ENCODE data around the gene DOCK9. TPM values are rescaled to one million over a fixed set of nuclear protein-coding genes. Genes with fewer than 3 reads are reported as not detected.
"Not testable (repeated sequence)": the region's sequence is repeated elsewhere in the genome, so short reads cannot be mapped to it uniquely, and the experiment has no call there.

The DOCK9 gene
- total RNA-seq, 1 experiment from 2014 or later = 9.4 TPM

DNA sequence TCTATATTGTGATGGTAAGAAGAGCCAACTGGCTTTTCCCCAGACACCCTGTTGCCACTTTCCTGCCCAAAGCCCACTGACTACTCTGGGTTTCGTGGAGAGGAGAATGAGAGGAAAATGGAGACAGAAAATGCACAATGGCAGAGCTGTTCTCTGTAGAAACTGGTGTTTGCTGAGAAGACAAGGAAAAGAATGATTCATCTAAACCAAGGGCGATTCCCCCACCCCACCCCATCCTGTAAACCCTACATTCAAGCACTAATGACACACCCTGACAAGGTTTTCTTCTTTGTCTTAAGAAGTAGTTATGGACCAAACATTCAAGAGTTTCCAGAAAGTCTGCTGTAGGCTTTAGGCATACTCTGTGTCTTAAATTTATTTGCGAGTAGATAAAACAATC lies 68.8 kb downstream of the DOCK9 start:
- no peak for DNase-seq (ENCODE audit: low read depth)
- in situ Hi-C loops (cut with HindIII; ENCODE audit: low pct_unique_long_range_greater_than_20kb, low sequenced_read_pairs) = no loop called here

DNA sequence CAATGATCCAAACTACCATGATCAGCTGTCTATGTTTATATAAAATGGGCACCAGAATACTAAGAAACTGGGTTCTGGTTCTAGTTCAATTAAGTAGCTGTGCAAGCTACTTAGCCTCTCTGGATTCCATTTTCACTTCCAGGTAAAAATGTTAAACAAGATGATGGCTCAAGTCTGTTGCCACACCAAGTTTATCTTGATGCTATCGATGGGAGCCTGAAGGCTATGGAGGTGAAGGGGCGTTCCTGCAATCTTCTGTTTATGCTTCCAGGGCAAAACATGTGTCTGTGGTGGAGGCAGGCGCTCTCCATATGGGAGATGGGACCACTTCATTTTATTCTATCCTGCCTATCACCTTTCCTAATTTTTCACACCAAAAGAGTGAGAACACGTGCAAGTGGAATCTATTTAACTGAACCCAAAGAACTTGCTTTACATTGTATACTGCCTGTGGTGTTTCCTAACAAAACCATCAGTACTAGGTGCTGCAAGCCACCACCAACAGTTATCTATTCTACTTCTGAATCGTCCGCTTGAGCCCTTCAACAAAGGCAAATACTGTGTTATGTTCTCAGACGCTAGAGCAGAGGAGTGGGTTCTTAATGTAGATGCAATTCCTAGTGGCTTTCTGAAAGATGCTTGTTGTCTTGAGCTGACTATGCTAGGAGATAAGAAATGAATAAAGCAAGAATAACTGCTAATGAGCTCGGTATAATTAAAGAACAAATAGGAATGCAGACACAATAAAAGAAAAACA lies 70.9 kb downstream of the DOCK9 start:
- no peak for DNase-seq (ENCODE audit: low read depth)
- in situ Hi-C loops (cut with HindIII; ENCODE audit: low pct_unique_long_range_greater_than_20kb, low sequenced_read_pairs) = no loop called here

DNA sequence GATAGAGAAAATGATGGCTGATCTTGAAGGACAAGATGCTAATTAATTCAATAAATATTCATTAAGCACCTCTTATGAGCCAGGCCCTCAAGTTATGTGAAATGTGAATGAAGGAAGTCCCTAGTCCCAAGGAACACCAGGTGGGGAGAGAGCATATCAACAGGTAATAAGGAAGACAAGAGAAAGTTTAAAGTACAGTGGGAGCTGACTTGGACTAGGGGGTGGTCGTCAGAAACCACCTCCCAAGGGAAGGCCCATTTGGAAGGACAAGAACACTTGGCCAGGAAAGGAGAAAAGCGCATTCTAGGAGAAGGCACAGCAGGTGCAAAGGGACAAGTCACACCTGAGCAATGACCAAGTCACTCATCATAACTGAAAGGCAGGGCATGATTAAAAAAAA lies 72.7 kb downstream of the DOCK9 start:
- DNase-seq (ENCODE audit: low read depth) = no peak
- in situ Hi-C loops (cut with HindIII; ENCODE audit: low pct_unique_long_range_greater_than_20kb, low sequenced_read_pairs) = no loop called here

DNA sequence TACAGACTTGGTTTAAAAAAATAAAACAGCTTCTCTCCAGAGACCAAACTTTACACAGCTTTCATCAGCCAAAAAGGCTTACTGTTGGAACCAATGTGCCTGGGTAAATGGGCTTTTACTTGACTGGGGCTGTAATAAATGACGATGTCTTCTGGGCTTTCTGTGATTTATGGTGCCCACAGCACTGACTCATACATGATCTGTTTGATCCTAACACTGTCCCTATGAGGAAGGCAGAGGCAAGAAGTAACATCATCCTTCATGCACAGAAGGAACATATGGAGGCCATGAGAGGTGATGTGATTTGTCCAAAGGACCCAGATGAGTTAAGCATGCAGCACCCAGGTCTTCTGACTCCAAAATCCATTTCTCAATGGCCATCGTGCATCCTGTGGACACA lies 77.4 kb downstream of the DOCK9 start:
- DNase-seq (ENCODE audit: low read depth) = no peak
- in situ Hi-C loops (cut with HindIII; ENCODE audit: low pct_unique_long_range_greater_than_20kb, low sequenced_read_pairs) = no loop called here

DNA sequence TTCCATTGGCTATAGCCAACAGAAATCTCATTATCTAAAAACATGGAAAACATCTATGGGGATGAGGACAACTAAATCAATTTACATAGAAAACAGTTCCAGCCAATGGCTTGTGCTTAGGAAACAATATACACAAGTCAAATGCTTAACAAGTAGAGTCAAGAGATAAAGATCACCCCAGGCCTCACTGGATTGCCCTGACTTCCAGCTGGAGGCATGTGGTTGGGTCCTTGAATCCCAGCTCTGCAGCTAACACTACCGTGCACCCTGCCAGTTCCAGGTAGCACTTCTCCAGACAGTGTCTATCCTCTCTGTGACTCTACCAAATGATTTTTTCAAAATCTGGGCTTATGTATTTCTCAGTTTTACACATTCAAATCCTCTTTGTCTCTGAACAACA lies 80.2 kb downstream of the DOCK9 start:
- in situ Hi-C loops (cut with HindIII; ENCODE audit: low pct_unique_long_range_greater_than_20kb, low sequenced_read_pairs) = no loop called here
- DNase-seq (ENCODE audit: low read depth) = no peak

DNA sequence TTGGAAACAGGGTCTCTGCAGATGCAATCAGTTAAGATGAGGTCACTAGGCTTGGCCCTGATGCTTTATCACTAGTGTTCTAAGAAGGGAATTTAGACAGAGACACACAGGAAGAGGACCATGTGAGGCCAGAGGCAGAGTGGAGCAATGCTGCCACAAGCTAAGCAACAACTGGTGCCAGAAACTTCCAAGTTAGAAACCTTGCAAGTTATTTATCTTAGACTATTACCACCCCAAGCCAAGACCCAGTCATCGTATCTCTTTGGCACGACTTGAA lies 81.1 kb downstream of the DOCK9 start:
- in situ Hi-C loops (cut with HindIII; ENCODE audit: low pct_unique_long_range_greater_than_20kb, low sequenced_read_pairs) = no loop called here
- DNase-seq (ENCODE audit: low read depth) = no peak

DNA sequence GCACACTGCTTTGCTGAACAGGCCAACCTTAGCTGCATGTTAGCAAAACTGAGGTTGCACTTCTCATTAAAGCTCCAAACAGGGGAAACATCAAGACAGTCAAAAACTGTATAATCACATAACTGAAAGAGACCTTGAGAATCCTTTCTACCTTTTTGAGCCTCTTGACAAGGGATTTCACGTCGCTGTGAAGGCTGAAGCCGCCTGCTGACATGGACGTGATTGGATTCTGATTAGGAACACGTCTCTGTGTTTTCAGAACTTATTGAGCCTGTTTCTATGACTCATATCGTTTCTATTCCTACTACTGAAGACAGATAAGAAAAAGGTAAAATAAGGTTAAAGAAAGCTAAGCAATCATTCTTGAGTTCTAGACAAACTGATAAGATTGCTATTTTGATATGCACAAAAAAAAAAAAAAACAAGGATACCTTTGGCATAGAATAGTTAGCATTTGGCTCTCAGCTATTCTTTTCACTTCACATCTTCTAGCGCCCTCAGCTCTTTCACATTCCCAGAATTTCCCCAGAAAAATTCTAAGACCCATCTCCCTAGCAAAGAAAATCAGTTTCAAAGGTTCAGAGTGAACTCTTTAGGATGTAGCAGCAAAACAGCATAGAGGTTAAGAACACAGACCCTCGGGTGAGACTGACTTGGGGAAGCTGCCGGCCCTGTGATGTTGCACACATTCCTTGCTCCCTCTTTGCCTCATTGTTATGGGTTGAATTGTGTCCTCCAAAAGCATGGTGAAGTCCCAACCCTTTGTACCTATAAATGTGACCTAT lies 81.6 kb downstream of the DOCK9 start:
- in situ Hi-C loops (cut with HindIII; ENCODE audit: low pct_unique_long_range_greater_than_20kb, low sequenced_read_pairs) = no loop called here
- no peak for DNase-seq (ENCODE audit: low read depth)

DNA sequence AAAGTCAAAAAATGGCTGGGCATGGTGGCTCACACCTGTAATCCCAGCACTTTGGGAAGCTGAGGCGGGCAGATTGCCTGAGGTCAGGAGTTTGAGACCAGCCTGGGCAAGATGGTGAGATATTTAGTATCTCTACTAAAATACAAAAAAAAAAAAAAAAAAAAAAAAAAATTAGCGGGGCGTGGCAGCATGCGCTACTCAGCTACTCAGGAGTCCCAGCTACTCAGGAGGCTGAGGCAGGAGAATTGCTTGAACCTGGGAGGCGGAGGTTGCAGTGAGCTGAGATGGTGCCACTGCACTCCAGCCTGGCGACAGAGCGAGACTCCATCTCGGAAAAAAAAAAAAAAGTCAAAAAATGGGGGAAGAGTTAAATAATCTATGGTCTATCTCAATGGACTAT lies 83.0 kb downstream of the DOCK9 start:
- in situ Hi-C loops (cut with HindIII; ENCODE audit: low pct_unique_long_range_greater_than_20kb, low sequenced_read_pairs); DNase-seq (ENCODE audit: low read depth): not testable (repeated sequence)

DNA sequence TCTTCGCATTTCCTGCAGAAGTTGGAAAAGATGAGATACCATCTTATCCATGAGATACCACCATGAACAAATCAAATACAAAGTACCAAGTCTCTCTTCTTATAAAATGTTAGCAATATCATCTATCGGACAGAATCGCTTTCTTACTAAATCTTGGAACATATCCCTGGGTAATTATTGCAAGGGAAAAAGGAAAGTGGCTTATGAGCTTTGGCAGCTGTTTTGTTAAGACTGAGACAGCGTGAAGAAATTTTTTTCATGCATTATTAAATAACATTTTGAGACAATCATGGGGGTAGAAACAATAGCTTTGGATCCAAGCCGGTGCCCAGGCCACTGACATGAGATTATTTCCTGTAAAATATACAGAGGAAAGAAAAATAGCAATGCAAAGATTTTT lies 84.5 kb downstream of the DOCK9 start:
- in situ Hi-C loops (cut with HindIII; ENCODE audit: low pct_unique_long_range_greater_than_20kb, low sequenced_read_pairs) = no loop called here
- DNase-seq (ENCODE audit: low read depth) = no peak

DNA sequence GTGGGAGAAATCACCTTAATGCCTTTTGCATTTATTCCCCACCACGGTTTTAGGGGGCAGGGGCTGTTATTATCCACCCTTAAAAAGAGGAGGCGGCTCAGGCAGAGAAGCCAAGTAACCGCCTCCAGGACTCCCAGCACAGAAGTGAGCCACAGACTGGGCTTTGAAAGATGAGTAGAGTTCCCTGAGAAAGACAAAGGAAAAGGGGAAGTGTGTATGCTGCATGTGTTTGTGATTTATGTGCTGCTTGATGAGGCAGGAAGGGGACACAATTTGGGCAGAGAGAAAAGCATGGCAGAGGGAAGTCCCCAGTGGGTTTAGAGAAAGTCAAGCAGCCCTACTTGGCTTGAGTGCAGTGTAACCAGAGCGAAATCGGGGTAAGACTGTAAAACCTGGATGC lies 85.0 kb downstream of the DOCK9 start:
- in situ Hi-C loops (cut with HindIII; ENCODE audit: low pct_unique_long_range_greater_than_20kb, low sequenced_read_pairs) = no loop called here
- no peak for DNase-seq (ENCODE audit: low read depth)

DNA sequence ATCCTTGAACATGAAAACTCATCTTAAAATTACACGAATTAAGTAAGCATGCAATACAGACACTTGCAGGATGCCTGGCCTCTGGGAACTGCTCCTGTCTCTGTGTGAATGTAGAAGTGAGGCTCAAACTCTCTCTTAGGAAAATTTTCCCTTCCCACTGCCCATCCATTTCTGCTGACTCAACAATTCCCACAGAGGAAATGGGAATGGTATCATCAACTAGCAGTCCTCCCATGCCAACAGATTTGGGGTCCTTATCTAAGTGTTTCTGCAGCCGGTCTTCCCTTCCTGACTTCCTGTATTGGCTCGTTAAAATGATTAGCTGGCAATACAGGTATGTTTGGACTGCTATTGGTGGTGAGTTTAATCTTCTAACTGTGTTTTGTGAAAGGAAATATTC lies 85.8 kb downstream of the DOCK9 start:
- DNase-seq (ENCODE audit: low read depth) = no peak
- in situ Hi-C loops (cut with HindIII; ENCODE audit: low pct_unique_long_range_greater_than_20kb, low sequenced_read_pairs) = no loop called here

DNA sequence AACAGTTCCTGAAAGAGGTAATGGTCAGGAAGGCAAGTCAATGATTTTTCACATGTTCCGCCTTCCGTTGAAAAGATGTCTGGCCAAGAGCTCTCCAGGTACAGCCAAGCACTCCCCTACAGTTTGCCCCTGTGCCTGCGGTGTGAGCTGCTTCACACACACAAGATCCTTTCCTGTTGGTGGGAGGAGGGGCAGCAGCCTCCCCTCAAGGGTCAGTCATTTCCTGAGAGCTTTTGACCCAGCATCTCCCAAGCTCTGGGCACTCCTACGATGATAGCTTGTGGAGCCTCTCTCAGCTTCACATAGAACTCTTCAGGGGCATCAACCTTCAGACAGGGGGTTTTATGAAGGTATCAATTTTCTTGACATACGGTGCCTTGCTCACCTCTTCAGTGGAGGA lies 86.9 kb downstream of the DOCK9 start:
- no peak for DNase-seq (ENCODE audit: low read depth)
- in situ Hi-C loops (cut with HindIII; ENCODE audit: low pct_unique_long_range_greater_than_20kb, low sequenced_read_pairs) = no loop called here

DNA sequence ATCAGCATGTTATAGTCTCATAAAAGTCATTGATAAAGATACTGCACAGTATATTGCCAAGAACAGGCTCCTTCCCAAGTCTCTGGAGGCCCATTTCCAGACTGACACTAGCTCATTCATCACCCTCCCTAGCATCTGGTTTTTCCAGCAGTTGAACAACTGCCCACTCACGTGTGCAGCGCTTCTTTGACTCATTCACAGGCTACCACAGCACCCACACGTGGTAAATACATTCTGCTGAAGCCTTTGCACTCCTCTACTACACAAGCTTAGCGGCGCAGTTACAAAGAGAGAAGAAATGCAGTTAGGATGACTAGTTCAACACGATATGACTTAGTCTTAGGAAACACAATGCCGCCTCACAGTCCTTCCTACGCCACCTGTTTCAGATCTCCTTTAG lies 87.7 kb downstream of the DOCK9 start:
- DNase-seq (ENCODE audit: low read depth) = no peak
- in situ Hi-C loops (cut with HindIII; ENCODE audit: low pct_unique_long_range_greater_than_20kb, low sequenced_read_pairs) = no loop called here

DNA sequence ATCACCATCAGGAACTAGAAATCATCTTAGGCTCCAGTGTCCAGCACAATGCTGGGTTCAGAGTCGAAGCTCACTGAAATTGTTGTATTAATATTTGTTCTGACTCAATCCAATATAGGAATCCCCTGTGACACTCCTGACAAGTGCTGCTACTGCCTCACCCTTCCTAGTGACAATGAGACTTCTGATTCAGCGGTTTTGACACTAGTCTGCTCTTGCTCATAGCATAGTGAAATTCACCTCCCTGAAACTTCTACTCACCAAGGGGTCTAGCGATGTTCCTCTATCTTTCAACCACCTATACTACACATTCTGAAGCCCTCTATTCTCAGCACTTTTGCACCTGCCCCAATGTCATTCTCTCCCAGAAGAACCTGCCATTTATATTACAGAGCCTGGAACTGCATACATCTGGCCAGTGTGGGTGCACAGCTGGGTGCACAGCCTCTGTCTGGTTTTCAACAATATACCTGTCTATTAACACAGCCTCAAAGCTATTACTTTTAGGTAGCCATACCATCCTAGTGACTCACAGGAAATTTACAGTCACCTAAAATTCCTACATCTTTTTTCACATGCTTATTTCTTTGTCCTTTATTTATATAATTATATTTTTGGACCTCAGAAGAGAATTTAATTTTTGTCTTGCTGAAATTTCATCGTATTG lies 88.3 kb downstream of the DOCK9 start:
- no peak for DNase-seq (ENCODE audit: low read depth)
- in situ Hi-C loops (cut with HindIII; ENCODE audit: low pct_unique_long_range_greater_than_20kb, low sequenced_read_pairs) = no loop called here

DNA sequence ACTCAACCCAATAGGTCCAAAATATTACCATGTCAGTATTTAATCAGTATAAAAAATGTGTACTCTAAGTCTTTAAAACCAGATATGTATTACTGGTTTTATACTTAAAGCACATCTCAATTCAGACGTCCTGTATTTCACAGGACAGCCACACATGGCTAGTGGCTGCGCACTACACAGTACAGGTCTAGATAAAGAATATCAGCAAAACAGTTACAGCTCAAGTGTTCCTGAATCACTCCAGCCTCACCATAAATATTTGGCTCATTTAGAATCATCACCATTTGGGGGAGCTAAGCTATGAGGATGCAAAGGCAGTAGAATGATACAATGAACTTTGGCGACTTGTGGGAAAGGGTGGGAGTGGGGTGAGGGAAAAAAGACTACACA lies 89.0 kb downstream of the DOCK9 start:
- DNase-seq (ENCODE audit: low read depth) = no peak
- in situ Hi-C loops (cut with HindIII; ENCODE audit: low pct_unique_long_range_greater_than_20kb, low sequenced_read_pairs) = no loop called here

DNA sequence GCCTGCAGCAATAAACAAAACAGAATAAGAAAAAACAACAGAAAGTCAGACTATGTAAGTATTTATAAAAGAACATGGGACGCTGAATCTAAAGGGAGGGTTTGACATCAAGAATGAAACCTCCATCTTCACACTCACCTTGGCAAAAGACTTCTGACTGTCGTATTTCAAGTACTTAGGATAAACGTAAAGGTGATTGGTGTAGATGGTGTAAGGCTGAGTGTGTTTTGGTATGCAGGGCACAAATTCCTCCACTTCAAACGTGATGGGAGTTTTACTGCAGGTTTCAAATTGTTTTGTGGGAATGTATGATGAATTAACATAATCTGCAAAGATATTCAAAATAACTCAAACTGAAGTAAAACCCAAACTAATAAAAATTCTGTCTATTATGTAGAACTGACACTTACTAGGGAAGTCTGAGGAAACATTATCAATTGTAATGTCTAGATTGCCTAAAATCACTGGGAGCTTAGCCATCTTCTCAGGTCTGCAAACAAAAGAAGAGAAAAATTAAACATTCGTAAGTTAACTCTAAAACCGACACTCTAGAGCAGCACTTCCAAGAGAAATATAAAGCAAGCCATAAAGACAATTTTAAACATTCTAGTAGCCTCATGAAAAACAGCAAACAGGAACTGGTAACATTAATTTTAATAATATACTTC lies 89.5 kb downstream of the DOCK9 start:
- no peak for DNase-seq (ENCODE audit: low read depth)
- in situ Hi-C loops (cut with HindIII; ENCODE audit: low pct_unique_long_range_greater_than_20kb, low sequenced_read_pairs) = no loop called here

DNA sequence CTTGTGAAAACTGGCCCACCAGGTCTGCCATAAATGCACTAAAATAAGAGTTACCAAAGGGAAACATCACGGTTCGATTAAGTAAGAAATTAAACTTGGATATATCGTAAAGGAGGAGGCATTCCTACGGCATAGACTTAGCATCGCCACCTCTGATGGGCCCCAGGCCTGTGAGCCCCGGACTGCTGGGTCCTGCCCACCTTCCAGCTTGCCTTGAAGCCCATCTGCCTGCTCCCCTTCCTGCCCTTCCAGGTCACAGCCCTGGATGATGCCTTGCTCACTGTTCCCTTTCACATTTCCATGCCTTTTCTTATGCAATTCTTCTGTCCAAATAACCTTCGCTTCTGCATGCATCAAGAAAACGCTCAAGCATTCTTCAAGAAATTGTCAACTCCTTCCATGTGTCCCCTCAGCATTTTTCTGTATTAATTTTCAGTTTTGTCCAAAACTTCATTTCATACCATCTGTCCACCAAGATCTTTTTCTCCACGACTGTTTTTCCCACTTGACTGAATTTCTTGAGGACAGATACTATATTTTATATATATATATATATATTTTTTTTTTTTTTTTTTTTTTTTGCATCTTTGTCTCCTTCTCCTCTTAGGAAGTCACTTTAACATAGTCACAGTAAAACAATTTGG lies 91.2 kb downstream of the DOCK9 start:
- in situ Hi-C loops (cut with HindIII; ENCODE audit: low pct_unique_long_range_greater_than_20kb, low sequenced_read_pairs) = no loop called here
- no peak for DNase-seq (ENCODE audit: low read depth)

DNA sequence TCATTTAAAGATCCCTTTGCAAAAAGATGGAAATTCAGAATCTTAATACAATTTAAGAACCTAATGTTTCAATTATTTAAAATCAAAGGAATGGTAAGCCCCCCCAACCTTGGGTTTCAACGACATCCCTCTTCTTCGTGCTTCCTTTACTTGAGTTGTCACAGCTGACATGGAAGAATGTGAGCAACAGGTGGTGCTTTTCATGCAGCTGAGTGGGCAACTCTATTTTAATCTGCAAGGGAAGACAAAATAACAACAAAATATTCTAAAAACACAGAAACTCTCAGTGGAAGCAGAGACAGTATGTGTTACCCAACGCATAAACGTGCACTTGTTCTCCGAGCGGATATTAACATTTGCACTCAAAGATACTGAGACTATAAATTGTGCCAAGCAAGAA lies 92.3 kb downstream of the DOCK9 start:
- no peak for DNase-seq (ENCODE audit: low read depth)
- in situ Hi-C loops (cut with HindIII; ENCODE audit: low pct_unique_long_range_greater_than_20kb, low sequenced_read_pairs) = no loop called here

DNA sequence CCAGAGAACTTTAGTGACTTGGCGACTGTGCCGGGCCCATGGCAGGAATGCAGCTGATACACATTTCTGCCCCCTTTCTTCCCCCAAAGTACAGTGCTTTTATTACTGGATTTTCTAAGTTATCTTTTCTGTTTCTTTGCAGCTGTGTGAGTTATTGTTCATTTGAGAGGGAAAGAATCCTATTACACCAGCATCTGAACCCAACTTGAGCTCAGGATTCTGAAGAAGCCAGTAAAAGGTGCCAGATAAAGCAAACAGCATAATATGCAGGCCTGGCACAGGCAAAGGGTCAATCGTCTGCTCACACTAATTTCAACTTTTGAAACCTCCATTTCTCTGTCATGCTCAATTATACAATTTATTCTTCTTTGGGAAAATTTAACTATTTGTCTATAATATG lies 93.9 kb downstream of the DOCK9 start:
- DNase-seq (ENCODE audit: low read depth) = no peak
- in situ Hi-C loops (cut with HindIII; ENCODE audit: low pct_unique_long_range_greater_than_20kb, low sequenced_read_pairs) = no loop called here

All from Caki2 (cell line).